Ovary (tissue), 3 donors: Measurements from ENCODE around the gene SYN1.

Experiments used
- CTCF ChIP-seq, 3 donors: fragments of 450-650 bp in 2 of 3; fragments of 200-600 bp in 1 of 3; IDR thresholded peaks; one replicate each; pipeline versions ENCODE4 v1.5.1 to v1.8.0; 2016 to 2022; ENCODE audit warnings: antibody characterized with exemption in 3 of 3, mild to moderate bottlenecking in 1 of 3
- EP300 ChIP-seq: sonication (generic); formaldehyde crosslinking; IDR thresholded peaks from one replicate; pipeline ENCODE4 v1.6.1; 2017; ENCODE audit warnings: antibody characterized with exemption
- POLR2A ChIP-seq: fragments of 450-650 bp; IDR thresholded peaks from one replicate; pipeline ENCODE4 v1.6.1; 2017; ENCODE audit warnings: antibody characterized with exemption, mild to moderate bottlenecking, moderate library complexity
- donor health status: DM: no; HTN: no; CAD: no.

- TF ChIP-seq CTCF (IDR thresholded peaks at IDR 0.05) (no peak), POLR2A (no peak), EP300 (no peak)
Measured at GRCh38 chrX:47574547-47575301, 44.9 kb downstream of the SYN1 start.
